A673 (cell line): Measurements from ENCODE around the gene SHLD1. TPM values are rescaled to one million over a fixed set of nuclear protein-coding genes. Genes with fewer than 3 reads are reported as not detected.
"Not testable (repeated sequence)": the region's sequence is repeated elsewhere in the genome, so short reads cannot be mapped to it uniquely, and the experiment has no call there.

ENCODE experiments used
- BruUV-seq: library from RNA; stranded (reverse); fragments of 400-500 nt; replicated peaks from 2 replicates; lab custom pipeline; 2021; lab: Mats Ljungman, UMichigan
- CTCF ChIA-PET: fragments of 300-600 bp; sonication (Branson Sonifier 250); formaldehyde crosslinking; loops from one replicate; lab custom pipeline; 2022; ENCODE audit warnings: antibody characterized with exemption; lab: Charles Lee
- POLR2A ChIA-PET: fragments of 300-600 bp; sonication (Branson Sonifier 250); formaldehyde crosslinking; loops from one replicate; lab custom pipeline; 2022; ENCODE audit warnings: antibody characterized with exemption; ENCODE audit not compliant: low non-redundant PET; lab: Charles Lee
- DNase-seq: peaks from one replicate; pipeline ENCODE4 v3.0.0-alpha.2; 2015; ENCODE audit warnings: low spot score
- H3K27ac ChIP-seq: fragments of 200-600 bp; sonication (generic); 2 replicates; pipeline ENCODE4 v1.5.1; 2016; ENCODE audit warnings: mixed run types, low read depth, mild to moderate bottlenecking, mixed read lengths, antibody characterized with exemption, low read length; ENCODE audit not compliant: poor library complexity, severe bottlenecking
- H3K27me3 ChIP-seq: fragments of 200-600 bp; sonication (generic); replicated peaks from 2 replicates; pipeline ENCODE4 v1.6.1; 2017; ENCODE audit warnings: mixed run types, low read depth, mild to moderate bottlenecking, mixed read lengths, antibody characterized with exemption, low read length; ENCODE audit not compliant: insufficient read depth, poor library complexity
- H3K36me3 ChIP-seq: fragments of 200-600 bp; sonication (generic); 2 replicates; pipeline ENCODE4 v1.6.1; 2016; ENCODE audit warnings: mixed run types, mild to moderate bottlenecking, mixed read lengths, antibody characterized with exemption, low read length; ENCODE audit not compliant: insufficient read depth, poor library complexity, severe bottlenecking
- H3K4me1 ChIP-seq: fragments of 200-600 bp; sonication (generic); 2 replicates; pipeline ENCODE4 v1.6.1; 2017; ENCODE audit warnings: mixed run types, mild to moderate bottlenecking, mixed read lengths, antibody characterized with exemption, low read length; ENCODE audit not compliant: insufficient read depth, poor library complexity, severe bottlenecking
- H3K4me3 ChIP-seq: fragments of 200-600 bp; sonication (generic); 2 replicates; pipeline ENCODE4 v1.5.1; 2016; ENCODE audit warnings: low read depth, mixed run types, mild to moderate bottlenecking, mixed read lengths, low read length; ENCODE audit not compliant: poor library complexity, severe bottlenecking
- H3K9me3 ChIP-seq: fragments of 200-600 bp; sonication (generic); 2 replicates; pipeline ENCODE4 v1.6.1; 2016; ENCODE audit warnings: mixed run types, low read depth, mild to moderate bottlenecking, mixed read lengths, antibody characterized with exemption, low read length; ENCODE audit not compliant: poor library complexity, severe bottlenecking
- EZH2 ChIP-seq: fragments of 200-600 bp; sonication (generic); IDR thresholded peaks from 2 replicates; pipeline ENCODE4 v1.6.1; 2017; ENCODE audit warnings: borderline replicate concordance, low read depth, mild to moderate bottlenecking, mixed read lengths, antibody characterized with exemption, low read length; ENCODE audit not compliant: poor library complexity, severe bottlenecking
- intact Hi-C: fragments of 100-400 bp; cut with micrococcal nuclease; formaldehyde crosslinking; loops from one replicate; pipeline ENCODE4 v1.10.0; 2022; ENCODE audit not compliant: unreplicated experiment
- total RNA-seq: library from RNA; stranded (reverse); gene quantifications from 2 replicates; pipeline ENCODE4 v1.2.3, GENCODE V29; 2021
- TF ChIP-seq, protein P1 (sequence below): fragments of 300-800, 200-600 bp; sonication (generic); conservative IDR thresholded peaks from 2 replicates; pipeline ENCODE4 v1.5.1; 2017; ENCODE audit warnings: low read depth, mild to moderate bottlenecking, antibody characterized with exemption, low read length, moderate library complexity, mixed read lengths

SHLD1 gene
- total RNA-seq, 1 experiment from 2014 or later, result 5.8 TPM

- no peak overlapping the region for H3K4me3 ChIP-seq
- no peaks in the 10 kb centered on the region for H3K9me3 ChIP-seq
- H3K27me3 ChIP-seq, result no peaks in the 10 kb centered on the region
- intact Hi-C loops, result no loop called here
- CTCF ChIA-PET, result no interaction called here
- no peaks in the 10 kb centered on the region for H3K36me3 ChIP-seq
- H3K27ac ChIP-seq, result no peak overlapping the region
- no TSS peak for BruUV-seq
- DNase-seq, result peak; percentile 48
- POLR2A ChIA-PET, result no interaction called here
- TF ChIP-seq, protein P1, sequence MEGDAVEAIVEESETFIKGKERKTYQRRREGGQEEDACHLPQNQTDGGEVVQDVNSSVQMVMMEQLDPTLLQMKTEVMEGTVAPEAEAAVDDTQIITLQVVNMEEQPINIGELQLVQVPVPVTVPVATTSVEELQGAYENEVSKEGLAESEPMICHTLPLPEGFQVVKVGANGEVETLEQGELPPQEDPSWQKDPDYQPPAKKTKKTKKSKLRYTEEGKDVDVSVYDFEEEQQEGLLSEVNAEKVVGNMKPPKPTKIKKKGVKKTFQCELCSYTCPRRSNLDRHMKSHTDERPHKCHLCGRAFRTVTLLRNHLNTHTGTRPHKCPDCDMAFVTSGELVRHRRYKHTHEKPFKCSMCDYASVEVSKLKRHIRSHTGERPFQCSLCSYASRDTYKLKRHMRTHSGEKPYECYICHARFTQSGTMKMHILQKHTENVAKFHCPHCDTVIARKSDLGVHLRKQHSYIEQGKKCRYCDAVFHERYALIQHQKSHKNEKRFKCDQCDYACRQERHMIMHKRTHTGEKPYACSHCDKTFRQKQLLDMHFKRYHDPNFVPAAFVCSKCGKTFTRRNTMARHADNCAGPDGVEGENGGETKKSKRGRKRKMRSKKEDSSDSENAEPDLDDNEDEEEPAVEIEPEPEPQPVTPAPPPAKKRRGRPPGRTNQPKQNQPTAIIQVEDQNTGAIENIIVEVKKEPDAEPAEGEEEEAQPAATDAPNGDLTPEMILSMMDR, result no peak
- TF ChIP-seq EZH2, result no peak
- peaks cover 22% of the 10 kb centered on the region for H3K4me1 ChIP-seq
Observed at GRCh38 chr20:5735845-5736510, 14.2 kb upstream of the SHLD1 start.

DNA sequence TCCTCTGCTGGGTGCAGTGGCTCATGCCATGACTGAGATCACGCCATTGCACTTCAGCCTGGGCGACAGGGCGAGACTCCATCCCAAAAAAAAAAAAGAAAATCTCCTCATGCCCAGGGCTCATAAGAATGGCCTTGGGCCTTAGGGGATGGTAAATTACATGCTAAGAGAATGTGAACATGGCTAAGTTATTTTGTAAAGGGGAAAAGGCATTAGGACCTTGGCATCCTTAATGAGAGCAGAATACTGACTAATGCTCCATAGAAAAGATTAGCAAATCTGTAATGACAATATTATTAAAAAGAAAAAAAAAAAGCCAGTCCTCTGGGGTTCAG, 12.6 kb upstream of the SHLD1 start:
- H3K4me1 ChIP-seq, result peaks cover 22% of the 10 kb centered on the region
- no peak overlapping the region for H3K4me3 ChIP-seq
- CTCF ChIA-PET, result no interaction called here
- H3K27ac ChIP-seq, result no peak overlapping the region
- no peaks in the 10 kb centered on the region for H3K9me3 ChIP-seq
- TF ChIP-seq, protein P1, result no peak
- TF ChIP-seq EZH2, result no peak
- intact Hi-C loops, result no loop called here
- no peak for DNase-seq
- POLR2A ChIA-PET, result no interaction called here
- H3K27me3 ChIP-seq, result no peaks in the 10 kb centered on the region
- BruUV-seq, result no TSS peak
- H3K36me3 ChIP-seq, result no peaks in the 10 kb centered on the region

DNA sequence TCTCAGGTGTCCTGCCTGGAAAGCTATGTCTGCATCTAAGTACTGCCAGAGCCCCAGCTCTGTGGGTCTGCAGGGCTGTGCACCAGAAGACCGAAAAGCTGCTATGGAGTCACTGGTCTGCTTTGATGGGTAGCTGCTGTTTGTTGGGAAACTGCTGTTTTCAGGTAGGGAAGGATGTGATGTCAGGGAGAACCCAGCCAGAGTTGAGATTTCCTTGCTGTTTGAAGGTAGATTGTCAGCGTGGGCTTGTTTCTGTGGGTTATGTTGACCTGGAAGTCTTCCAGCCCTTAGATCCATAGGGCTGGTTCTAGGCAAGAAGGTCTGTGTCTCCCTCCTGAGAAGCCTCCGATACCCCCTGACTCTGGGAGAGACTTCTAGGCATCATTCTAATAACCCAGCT, 12.2 kb upstream of the SHLD1 start:
- no peak for DNase-seq
- no TSS peak for BruUV-seq
- H3K4me1 ChIP-seq, result peaks cover 22% of the 10 kb centered on the region
- intact Hi-C loops, result no loop called here
- H3K36me3 ChIP-seq, result no peaks in the 10 kb centered on the region
- TF ChIP-seq EZH2, result no peak
- TF ChIP-seq, protein P1, result no peak
- ChIA-PET CTCF (no interaction called here), POLR2A (no interaction called here)
- no peak overlapping the region for H3K4me3 ChIP-seq
- H3K27me3 ChIP-seq, result no peaks in the 10 kb centered on the region
- no peak overlapping the region for H3K27ac ChIP-seq
- no peaks in the 10 kb centered on the region for H3K9me3 ChIP-seq

GRCh38 chr20:5740643-5741042, 9.6 kb upstream of the SHLD1 start:
- H3K36me3 ChIP-seq, BruUV-seq, H3K9me3 ChIP-seq, CTCF ChIA-PET, H3K4me3 ChIP-seq, DNase-seq, intact Hi-C loops, H3K27me3 ChIP-seq, H3K27ac ChIP-seq: not testable (repeated sequence)
- POLR2A ChIA-PET, result interaction anchor here (0.6 kb wide), 1 partner anchor 14 kb away, joined by 5 read pairs; no protein-coding TSS in a partner anchor
- H3K4me1 ChIP-seq, result peaks cover 22% of the 10 kb centered on the region
